ENCODE data around the gene MRPS9.

- TF ChIP-seq, protein P1, sequence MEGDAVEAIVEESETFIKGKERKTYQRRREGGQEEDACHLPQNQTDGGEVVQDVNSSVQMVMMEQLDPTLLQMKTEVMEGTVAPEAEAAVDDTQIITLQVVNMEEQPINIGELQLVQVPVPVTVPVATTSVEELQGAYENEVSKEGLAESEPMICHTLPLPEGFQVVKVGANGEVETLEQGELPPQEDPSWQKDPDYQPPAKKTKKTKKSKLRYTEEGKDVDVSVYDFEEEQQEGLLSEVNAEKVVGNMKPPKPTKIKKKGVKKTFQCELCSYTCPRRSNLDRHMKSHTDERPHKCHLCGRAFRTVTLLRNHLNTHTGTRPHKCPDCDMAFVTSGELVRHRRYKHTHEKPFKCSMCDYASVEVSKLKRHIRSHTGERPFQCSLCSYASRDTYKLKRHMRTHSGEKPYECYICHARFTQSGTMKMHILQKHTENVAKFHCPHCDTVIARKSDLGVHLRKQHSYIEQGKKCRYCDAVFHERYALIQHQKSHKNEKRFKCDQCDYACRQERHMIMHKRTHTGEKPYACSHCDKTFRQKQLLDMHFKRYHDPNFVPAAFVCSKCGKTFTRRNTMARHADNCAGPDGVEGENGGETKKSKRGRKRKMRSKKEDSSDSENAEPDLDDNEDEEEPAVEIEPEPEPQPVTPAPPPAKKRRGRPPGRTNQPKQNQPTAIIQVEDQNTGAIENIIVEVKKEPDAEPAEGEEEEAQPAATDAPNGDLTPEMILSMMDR (IDR thresholded peaks at IDR 0.05), result no peak
- no peak for TF ChIP-seq POLR2A (IDR thresholded peaks at IDR 0.05)
Observed at GRCh38 chr2:105057005-105057404, 19.1 kb downstream of the MRPS9 start.
